Type B pancreatic cell (in vitro differentiated cells): ENCODE results near the gene KRT6C. TPM values are rescaled to one million over a fixed set of nuclear protein-coding genes. Genes with fewer than 3 reads are reported as not detected.
A peak's percentile ranks its signal among the peaks of the same experiment; 100 is the strongest.

ENCODE experiments used
- DNase-seq: peaks from one replicate; pipeline ENCODE4 v3.0.0; 2021; ENCODE audit warnings: mixed read lengths; ENCODE audit not compliant: unreplicated experiment; ENCODE audit errors: extremely low spot score
- H3K27ac Mint-ChIP-seq: 2 replicates; pipeline ENCODE4 v1.8.0; 2021; ENCODE audit warnings: mild to moderate bottlenecking, mixed read lengths
- H3K27me3 Mint-ChIP-seq: 2 replicates; pipeline ENCODE4 v1.8.0; 2021; ENCODE audit warnings: mixed read lengths
- H3K36me3 Mint-ChIP-seq: 2 replicates; pipeline ENCODE4 v1.8.0; 2021; ENCODE audit warnings: mixed read lengths
- H3K4me1 Mint-ChIP-seq: one replicate; pipeline ENCODE4 v1.8.0; 2021; ENCODE audit warnings: mixed read lengths; ENCODE audit not compliant: unreplicated experiment
- H3K4me3 Mint-ChIP-seq: 2 replicates; pipeline ENCODE4 v1.8.0; 2021; ENCODE audit warnings: mild to moderate bottlenecking, mixed read lengths
- H3K9me3 Mint-ChIP-seq: 2 replicates; pipeline ENCODE4 v1.8.0; 2021; ENCODE audit warnings: mixed read lengths
- total RNA-seq: library from RNA; stranded (reverse); gene quantifications from 2 replicates; pipeline ENCODE4 v1.2.1, GENCODE V29; 2021; ENCODE audit warnings: low replicate concordance
- TF ChIP-seq, protein P1 (sequence below): fragments of 200-600 bp; sonication (generic); conservative IDR thresholded peaks from 2 replicates; pipeline ENCODE4 v1.5.0; 2021; ENCODE audit warnings: antibody characterized with exemption, mild to moderate bottlenecking

KRT6C gene
- total RNA-seq, 1 donor from 2014 or later, result 0.19 TPM

DNA sequence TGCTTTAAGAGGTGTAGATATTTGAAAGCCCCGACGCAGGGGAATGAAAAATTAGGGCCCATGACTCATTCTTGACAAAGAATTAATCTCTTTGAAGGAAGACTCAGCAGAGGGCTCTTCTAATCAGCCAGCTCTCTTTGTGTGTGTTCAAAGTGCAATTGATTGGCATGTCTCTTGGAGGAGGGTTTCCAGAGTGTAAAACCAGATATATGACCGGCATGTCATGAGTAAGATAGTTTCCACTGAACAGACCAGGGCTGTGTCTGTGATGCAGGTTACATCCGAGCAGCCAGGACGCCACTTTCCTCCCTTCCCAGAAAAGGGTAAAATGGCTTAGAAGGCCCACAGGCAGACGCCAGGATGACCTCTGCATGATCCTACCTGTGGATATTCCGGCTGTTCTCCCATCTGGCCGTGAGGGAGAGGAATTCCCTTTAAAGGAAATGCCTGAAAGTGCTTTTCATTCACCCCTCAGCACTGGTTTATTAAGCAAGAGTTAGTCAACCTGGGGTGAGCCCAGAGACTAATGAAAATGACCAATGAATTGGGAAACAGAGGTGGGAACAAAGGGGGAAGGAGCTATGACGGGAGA lies 32.2 kb downstream of the KRT6C start:
- peaks cover 20% of the 10 kb centered on the region for H3K4me1 Mint-ChIP-seq
- H3K4me3 Mint-ChIP-seq, result peak overlapping the region; percentile 47
- no peaks in the 10 kb centered on the region for H3K9me3 Mint-ChIP-seq
- no peaks in the 10 kb centered on the region for H3K36me3 Mint-ChIP-seq
- no peak for DNase-seq
- TF ChIP-seq, protein P1, sequence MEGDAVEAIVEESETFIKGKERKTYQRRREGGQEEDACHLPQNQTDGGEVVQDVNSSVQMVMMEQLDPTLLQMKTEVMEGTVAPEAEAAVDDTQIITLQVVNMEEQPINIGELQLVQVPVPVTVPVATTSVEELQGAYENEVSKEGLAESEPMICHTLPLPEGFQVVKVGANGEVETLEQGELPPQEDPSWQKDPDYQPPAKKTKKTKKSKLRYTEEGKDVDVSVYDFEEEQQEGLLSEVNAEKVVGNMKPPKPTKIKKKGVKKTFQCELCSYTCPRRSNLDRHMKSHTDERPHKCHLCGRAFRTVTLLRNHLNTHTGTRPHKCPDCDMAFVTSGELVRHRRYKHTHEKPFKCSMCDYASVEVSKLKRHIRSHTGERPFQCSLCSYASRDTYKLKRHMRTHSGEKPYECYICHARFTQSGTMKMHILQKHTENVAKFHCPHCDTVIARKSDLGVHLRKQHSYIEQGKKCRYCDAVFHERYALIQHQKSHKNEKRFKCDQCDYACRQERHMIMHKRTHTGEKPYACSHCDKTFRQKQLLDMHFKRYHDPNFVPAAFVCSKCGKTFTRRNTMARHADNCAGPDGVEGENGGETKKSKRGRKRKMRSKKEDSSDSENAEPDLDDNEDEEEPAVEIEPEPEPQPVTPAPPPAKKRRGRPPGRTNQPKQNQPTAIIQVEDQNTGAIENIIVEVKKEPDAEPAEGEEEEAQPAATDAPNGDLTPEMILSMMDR, result no peak
- H3K27ac Mint-ChIP-seq, result peak overlapping the region; percentile 96
- H3K27me3 Mint-ChIP-seq, result peaks cover 49% of the 10 kb centered on the region

DNA sequence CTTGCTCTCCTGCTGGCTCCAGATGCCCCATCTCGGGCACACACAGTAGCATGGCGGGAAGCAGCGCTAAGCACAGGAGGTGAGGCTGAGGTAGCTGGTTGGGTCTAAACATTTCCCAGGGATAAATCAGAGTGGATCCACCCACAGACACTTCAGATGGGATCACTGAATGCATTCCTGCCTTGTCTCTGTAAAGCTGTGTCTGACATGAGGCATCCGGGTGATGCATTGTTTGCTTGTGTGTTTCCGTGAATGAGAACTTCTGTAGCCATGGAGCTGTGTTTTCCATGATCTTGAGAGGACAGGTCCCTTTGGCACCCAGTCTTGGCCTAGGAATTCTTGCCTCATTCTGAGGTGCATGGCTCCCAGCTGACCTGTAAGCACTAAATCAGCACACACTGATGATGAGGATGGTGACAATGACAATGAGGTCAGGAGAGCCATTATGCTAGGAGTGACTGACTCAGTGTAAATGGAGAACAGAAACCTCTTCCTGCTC lies 32.7 kb downstream of the KRT6C start:
- Mint-ChIP-seq H3K27ac (peak overlapping the region; percentile 96), H3K27me3 (peaks cover 47% of the 10 kb centered on the region), H3K36me3 (no peaks in the 10 kb centered on the region), H3K4me1 (peaks cover 20% of the 10 kb centered on the region), H3K9me3 (no peaks in the 10 kb centered on the region), H3K4me3 (peak overlapping the region; percentile 47)
- TF ChIP-seq, protein P1, result no peak
- no peak for DNase-seq

DNA sequence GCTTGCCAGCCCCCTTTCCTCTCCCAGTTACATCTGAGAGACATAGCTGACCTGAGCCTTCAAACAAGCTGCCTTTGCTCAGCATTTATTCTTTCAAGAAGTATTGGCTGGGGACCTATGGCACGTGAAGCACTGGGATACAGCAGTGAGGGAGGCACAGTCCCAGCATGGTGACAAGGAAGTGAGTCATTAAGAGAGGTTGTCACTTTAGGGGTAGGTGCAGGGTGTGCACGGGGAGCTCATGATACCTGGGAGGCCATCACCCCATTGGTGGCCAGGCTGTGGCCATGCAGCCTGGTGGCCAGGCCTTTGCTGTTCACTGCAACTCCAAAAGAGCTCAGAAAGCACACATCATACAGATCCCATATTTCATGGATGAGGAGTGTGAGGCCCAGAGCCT lies 33.8 kb downstream of the KRT6C start:
- DNase-seq, result no peak
- TF ChIP-seq, protein P1, result no peak
- Mint-ChIP-seq H3K27me3 (peaks cover 44% of the 10 kb centered on the region), H3K9me3 (no peaks in the 10 kb centered on the region), H3K27ac (peak overlapping the region; percentile 77), H3K36me3 (no peaks in the 10 kb centered on the region), H3K4me1 (peaks cover 20% of the 10 kb centered on the region), H3K4me3 (no peak overlapping the region)

DNA sequence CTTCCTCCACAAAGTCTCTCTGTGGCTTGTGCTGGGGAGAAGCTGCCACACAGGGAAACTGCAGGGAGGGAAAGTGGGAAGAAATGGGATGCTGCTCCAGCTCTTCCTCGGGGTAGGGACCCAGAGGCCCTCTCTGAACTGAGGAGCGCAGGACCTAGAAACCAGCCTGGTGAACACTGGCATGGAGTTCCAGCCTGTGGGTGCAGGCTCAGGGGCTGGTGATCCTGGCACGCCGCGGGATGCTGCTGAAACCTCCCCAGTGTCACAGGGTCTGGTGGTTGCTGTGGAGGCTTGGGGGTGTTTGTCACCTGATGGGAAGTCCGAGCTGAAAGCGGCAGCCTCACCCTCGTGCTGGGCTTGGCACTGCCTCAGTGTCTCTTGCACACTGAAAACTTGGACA lies 34.2 kb downstream of the KRT6C start:
- no peak for DNase-seq
- H3K27me3 Mint-ChIP-seq, result peaks cover 43% of the 10 kb centered on the region
- peaks cover 20% of the 10 kb centered on the region for H3K4me1 Mint-ChIP-seq
- H3K27ac Mint-ChIP-seq, result no peak overlapping the region
- no peaks in the 10 kb centered on the region for H3K36me3 Mint-ChIP-seq
- TF ChIP-seq, protein P1, result no peak
- H3K4me3 Mint-ChIP-seq, result no peak overlapping the region
- H3K9me3 Mint-ChIP-seq, result no peaks in the 10 kb centered on the region

DNA sequence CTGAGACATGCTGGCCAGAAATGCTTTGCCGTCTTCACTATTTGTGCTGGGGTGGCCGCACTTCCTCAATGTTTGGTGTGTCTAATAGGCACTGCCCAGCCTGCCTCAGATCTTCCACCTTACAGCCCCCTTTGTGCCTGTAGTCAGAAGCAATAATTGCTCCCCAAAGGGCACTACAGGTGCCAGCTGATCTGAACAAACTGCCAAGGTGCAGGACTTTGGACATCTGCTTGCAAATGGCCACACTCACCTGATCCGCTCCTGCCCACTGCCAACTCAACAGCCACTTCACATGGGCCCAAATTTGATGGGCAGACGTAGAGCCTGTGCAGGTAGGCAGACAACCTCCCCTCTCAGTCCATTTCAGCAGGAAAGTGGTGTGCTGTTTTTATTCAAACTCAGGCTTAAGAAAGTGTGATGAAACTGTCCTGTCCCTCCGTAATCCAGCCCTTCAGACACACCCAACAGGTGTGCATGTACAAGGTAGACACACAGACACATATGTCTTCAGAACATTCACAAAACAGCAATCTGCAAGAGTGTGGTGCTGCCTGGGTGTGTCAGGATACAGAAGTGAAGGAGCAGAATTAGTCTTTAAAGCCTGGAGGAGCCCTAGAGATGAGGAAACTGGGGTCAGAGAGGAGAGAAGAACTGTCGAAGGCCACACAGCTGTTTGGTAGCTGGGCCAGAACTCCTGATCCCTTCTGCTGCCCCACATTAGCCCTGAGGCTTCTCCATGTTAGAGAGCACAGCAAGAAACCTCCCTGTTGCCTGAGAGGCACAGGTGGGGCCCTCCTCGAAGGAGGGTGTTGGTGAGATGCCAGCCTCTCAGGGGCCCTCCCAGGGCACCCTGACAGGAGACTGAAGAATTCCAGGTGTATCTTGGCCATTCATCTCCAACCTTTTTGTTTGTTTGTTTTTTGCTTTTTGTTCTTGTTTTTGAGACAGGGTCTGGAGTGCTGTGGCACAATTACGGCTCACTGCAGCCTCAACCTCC lies 35.0 kb downstream of the KRT6C start:
- H3K27me3 Mint-ChIP-seq, result peaks cover 43% of the 10 kb centered on the region
- peaks cover 20% of the 10 kb centered on the region for H3K4me1 Mint-ChIP-seq

More for the DNA sequence above, 35.0 kb downstream of the KRT6C start:
- H3K4me3 Mint-ChIP-seq, result no peak overlapping the region
- TF ChIP-seq, protein P1, result no peak
- H3K36me3 Mint-ChIP-seq, result no peaks in the 10 kb centered on the region
- H3K27ac Mint-ChIP-seq, result no peak overlapping the region
- H3K9me3 Mint-ChIP-seq, result no peaks in the 10 kb centered on the region
- no peak for DNase-seq
